NK-92 treated with Interleukin-12 subunit alpha and Interleukin-12 subunit beta, amount 100 ng/mL, for 24 hours (cell line): ENCODE measurements around the gene RFLNA.

ENCODE experiments used
- DNase-seq: peaks from one replicate; lab custom pipeline; 2025; lab: John Stamatoyannopoulos, UW

The RFLNA gene, protein sequence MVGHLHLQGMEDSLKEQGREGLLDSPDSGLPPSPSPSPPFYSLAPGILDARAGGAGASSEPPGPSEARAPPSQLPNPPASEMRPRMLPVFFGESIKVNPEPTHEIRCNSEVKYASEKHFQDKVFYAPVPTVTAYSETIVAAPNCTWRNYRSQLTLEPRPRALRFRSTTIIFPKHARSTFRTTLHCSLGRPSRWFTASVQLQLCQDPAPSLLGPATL

DNA sequence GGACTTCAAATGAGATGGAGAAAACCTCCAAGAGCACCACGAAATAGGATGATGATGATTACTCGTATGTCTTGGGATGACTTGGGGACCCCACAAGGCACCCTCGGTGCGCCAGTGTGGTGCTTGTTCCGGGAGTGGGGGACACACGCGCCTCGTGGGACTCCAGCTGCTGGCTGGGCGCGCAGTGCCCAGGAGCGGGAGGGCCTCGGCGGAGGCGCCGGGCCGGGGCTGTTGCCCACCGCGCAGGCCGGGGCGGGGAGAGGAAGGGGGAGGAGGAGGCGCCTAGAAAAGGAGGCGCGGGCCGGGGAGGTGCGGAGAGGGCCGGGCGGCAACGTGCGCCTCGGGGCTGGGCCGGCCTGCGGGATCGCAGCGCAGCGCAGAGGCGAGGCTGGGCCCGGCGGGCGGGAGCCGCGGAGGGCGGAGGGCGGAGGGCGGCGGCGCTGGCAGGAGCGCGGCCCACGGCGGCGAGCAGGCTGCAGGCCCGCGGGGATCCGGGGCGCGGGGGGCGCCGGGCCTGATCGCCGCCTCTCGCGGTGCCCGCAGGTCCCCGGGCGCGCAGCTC is at the start of gene RFLNA:
Gene RFLNA (plus strand): TSS at position 314 of the 562 bp plus-strand sequence. CDS start 337 bp downstream, outside the sequence.
- no peak for DNase-seq

GRCh38 chr12:124247331-124247730 is 47.6 kb upstream of the RFLNA start:
- DNase-seq: no peak

DNA sequence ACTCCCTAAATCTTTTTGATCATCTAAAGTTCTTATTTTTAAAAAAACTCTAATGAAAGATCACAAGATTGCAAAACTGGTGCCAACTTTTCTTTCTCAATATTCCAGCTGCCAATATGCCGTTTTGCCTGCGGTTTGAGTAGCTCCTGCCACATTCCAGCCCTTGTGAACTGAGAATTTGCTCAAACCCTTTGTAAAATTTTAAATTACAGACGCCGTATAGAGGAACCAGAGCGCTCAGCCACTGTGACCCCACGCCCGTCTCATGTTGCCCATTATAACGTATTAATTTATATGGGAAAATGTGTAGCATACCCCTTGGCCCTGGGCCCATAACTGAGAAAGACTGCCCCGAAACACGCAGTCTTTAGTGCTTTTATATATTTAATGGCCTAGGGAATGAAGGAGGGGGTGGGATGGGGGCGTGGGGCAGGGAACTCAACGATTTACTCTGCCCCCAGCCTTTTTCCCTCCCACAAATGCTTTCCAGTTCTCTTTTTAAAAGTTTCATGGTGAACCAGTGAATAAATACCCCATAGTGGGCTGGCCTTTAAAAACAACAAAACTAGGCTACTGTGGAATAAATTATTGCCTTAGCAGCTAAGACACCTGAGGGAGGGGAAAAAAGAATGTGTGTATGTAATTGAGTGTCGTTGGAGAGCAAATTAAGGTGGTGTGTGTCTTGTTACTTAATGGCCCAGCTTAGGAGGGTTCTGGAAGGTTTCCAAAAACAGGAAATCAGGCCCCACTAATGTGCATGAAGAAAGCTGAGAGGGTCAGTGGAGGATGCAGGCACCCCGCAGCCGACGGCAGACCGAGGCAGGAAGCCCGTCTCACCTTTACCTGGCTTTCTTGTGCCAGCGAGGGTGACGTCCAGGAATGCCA is 45.7 kb upstream of the RFLNA start:
- DNase-seq: no peak

DNA sequence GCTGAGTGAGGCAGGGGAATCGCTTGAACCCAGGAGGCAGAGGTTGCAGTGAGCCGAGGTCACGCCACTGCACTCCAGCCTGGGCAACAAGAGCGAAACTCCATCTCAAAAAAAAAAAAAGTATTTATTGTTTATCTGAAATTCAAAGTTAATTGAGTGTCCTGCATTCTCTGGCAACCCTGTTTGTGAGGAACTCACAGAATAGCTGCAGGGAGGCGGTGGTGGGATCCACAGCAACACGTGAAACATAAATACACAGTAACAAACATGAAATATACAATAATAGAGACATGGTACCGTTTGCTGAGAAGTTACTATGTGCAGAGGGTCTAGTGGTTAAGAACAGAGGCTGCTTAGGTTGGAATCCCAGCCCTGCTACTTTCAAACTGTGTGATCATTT is 43.7 kb upstream of the RFLNA start:
- no peak for DNase-seq

- DNase-seq: no peak
Measured at GRCh38 chr12:124252964-124253363, 41.9 kb upstream of the RFLNA start.

DNA sequence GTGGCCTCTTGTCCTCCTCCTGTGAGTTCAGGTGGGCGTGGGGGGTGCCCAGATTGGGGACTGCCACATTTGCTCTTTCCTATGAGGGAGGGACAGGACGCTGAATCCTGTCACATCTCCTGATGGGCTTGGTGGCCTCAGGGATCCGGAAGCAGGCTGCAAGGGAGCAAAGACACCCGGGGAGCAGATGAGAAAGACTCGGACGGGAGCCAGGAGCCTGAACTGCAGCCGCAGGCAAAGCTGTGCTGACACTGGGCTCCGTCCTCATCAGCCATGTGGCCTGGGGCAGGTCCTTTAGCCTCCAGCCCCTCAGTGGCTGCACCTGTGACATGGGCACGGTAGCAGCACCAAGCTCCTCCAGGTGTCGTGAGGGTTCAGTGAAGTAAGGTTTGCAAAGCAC is 40.8 kb upstream of the RFLNA start:
- no peak for DNase-seq

DNA sequence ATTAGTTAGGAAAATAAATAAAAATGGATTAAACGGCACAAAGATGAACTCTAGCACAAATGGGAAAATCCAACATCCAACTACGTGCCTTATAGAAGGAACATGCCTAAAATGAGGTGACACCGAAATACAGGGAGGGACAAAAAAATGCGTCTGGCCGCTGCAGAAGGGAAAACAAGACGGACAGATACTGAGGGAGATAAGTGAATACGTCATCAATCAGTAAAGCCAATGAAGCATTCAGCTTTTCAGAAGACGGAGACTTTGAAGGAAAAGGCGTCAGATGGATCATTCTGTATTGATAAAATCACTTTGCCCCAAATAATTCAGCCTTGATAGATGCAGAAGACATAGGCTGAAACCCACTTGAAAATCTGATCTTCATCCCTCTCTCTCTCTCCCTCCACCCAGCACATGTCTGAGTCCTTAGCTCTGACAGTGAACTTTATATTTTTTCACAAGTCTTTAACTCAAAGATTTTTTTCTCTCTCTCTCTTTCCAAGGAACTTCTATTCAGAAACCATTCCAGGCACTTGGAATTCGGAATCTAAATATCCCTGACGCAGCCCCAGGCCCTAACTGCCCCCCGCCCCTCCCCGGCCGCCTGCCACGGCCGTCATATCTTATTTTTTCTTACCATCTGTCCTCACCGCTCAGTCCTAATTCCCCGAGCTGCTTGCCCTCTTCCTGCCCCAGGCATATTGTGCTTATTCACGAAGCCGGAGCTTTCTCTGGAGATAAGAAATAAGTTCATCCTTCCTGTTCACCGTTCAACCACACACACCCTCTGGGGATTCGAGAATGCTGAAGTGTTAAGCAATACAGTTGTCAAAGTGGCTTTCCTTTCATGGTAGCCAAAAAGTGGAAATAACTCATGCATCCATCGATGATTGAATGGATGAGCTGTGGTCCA is 35.5 kb upstream of the RFLNA start:
- no peak for DNase-seq

DNA sequence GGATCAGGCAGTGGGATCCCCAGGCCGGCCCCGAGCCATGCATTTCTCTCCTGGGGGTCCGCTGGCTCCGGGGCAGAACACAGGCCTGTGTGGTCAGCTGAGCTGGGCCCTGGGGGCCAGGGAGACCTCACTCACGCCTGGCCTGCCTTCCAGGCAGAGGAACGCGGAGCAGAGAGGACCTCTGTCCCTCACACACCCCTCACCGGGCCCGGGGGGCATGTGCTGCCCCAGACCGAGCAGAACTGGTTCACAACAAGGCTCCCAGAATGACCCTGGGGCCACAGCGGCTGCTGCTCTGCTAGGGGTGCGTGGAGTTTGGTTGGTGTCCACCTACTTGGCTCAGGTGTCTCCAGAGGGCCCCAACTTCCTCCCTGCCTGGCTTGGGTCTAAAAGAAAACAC is 33.0 kb upstream of the RFLNA start:
- DNase-seq: no peak

DNA sequence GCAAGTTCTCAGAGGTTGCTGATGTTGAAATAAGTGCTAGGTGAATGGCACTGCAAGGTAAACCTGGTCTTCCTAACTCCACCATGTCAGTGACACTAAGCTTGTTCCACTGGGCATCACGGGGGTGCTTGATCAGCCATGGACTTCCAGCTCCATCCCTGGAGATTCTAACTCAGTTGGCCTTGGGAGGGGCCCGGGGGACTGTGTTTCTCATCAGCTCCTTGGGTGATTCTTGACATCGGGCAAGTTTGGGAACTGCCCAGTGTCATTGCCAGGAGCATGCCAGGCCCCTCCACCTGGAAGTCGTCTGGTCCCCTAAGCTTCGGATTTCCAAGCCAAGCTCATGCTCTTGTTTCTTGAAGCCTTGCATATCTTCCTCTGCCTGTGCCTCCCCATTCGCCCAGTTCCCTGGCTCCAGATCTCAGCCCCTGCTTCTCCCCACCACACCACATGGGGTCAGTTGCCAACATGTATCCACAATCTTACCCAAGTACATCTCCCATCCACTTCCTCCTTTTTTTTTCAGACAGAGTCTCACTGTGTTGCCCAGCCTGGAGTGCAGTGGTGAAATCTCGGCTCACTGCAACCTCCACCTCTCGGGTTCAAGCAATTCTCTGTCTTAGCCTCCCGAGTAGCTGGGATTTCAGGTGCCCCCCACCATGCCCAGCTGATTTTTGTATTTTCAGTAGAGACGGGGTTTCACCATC is 30.7 kb upstream of the RFLNA start:
- no peak for DNase-seq

- DNase-seq: no peak
Measured at GRCh38 chr12:124264879-124265278, 30.0 kb upstream of the RFLNA start.

DNA sequence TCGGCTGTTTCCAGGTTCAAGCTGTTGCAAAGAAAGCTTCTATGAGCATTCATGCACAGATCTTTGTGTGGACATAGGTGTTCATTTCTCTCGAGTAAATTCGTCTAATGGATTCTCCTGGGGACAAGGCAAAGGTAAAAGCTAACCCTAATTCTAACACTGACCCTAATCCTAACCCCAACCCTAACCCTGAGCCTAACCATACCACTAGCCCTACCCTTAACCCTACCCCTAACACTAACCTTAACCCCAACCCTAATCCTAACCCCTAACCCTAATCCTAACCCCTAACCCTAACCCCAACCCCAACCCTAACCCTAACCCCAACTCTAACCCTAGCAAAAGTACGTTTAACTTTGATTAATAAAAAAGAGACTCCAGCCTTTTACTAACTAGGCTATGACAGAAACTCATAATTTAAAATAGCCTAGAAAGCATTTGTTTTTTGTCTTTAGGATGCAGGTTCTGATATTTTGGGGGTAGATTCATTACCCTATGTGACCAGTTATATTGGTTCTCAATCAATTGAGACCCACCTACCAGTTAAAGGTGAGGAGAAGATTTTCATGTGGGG is 27.6 kb upstream of the RFLNA start:
- DNase-seq: no peak

DNA sequence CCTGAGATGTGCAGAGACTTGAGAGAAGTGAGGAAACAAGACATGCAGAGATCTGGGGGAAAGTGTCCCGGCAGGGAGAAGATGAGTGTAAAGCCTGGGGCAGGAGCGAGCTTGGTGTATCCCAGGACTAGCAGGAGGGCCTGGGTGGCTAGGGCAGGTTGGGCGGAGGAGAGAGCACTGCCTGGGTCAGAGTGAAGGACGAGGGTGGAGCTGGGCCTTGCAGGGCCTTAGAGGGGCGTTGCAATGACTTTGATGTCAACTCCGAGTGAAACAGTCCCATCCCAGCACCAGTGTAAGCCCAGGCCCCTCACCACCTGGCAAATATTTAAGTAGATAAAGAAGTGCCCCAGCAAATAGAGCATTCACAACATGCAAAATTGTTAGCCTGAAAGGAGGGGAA is 24.2 kb upstream of the RFLNA start:
- DNase-seq: no peak

DNA sequence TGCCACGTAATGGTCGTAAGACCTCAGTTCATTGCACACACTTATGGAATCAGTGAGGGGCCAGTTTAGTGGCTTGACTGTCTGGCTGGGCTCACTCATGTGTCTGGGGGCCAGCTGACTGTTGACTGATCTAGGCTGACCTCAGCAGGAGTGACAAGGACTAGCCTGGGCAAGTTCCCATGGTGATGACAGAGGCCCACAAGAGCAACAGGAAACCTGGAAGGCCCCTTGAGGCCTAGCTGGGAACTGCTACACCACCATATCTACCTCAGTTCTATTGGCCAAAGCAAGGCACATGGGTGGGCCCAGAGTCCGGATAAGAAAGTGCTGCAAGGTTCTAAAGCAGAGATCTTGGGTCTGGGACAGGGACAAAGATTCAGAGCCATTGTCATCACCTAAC is 21.3 kb upstream of the RFLNA start:
- DNase-seq: no peak

DNA sequence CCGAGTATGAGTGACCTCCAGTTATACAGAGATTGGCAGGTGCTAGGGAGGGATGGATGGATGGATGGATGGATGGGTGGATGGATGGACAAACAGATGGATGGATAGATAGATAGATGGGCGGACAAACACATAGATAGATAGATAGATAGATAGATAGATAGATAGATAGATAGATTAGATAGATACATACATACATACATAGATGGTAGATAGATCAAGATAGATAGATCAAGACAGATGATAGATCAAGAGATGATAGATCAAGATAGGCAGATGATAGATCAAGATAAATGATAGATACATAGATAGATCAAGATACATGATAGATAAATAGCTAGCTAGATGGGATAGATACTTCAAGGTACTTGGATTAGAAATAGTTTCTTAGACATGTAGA is 18.6 kb upstream of the RFLNA start:
- no peak for DNase-seq

DNA sequence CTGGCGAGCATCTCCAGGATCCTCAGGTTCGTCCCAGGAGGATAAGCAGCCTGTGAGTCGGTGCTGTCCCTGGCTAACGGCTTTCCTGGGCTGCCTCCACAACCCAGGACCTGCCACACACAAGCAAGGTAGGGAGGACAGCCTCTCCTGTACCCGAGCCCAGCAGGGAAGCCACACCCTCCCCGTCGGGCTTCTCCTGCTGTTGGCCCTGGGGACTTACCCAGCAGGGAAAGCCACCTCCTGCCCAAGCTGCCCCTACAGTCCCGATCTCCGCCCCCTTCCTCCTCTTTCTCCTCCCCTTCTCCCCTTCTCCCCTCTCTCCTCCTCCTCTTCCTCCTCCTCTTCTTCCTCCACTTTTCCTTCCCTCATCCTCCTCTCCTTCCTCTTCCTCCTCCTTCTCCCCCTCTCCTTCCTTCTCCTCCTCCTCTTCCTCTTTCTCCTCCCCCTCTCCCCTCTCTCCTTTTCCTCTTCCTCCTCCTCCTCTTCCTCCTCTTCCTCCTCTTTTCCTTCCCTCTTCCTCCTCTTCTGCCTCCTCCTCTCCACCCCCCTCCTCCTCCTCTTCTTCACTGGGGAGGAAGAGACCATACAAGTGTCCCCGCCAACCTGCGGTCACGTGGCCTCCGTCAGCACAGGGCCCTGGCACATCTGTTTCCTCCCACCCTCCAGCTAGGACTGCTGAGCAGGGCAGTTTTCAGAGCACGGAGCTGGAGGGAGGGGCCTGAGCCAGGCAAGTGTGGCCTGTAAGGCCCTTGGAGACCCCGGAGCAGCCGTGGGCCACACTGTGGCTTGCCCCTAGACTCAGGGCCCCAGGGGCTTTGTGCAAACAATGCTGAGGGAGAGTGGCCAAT is 17.3 kb upstream of the RFLNA start:
- no peak for DNase-seq

- DNase-seq: no peak
Measured at GRCh38 chr12:124278389-124279101, 16.3 kb upstream of the RFLNA start.

- DNase-seq: no peak
Measured at GRCh38 chr12:124279315-124279714, 15.6 kb upstream of the RFLNA start.

DNA sequence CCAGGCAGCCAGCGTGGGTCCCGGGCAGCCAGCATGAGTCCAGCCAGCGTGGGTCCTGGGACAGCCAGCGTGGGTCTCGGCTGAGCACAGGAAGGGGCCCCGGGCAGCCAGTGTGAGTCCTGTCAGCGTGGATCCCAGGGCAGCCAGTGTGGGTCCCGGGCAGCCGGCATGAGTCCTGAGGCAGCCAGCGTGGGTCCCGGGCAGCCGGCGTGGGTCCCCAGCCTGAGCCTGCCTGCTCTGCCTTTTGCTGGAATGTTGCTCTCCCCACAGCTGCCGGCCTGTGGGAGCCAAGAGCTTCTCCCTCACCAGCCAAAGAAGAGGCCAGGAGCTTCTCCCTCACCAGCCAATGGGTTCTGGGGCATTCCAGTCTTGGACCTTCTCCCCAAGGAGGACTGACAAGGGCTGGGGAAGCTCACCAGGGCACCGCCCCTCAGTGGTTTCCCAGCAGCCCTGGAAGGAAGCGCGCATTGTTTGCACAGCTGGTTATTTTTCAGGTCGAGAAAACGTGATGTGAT is 15.0 kb upstream of the RFLNA start:
- no peak for DNase-seq

- no peak for DNase-seq
Measured at GRCh38 chr12:124281309-124281708, 13.6 kb upstream of the RFLNA start.
